HCT116 (cell line): ENCODE data around the gene MBOAT1. TPM values are rescaled to one million over a fixed set of nuclear protein-coding genes. Genes with fewer than 3 reads are reported as not detected.

ENCODE experiments used
- ATAC-seq: fragments of 200-7000 bp; cut with Tn5 transposase; 2 replicates; pipeline ENCODE4 v1.9.1; 2020; ENCODE audit warnings: mild to moderate bottlenecking, moderate library complexity
- BruUV-seq: library from RNA; stranded (reverse); fragments of 400-500 nt; replicated peaks from 2 replicates; lab custom pipeline; 2021; lab: Mats Ljungman, UMichigan
- CTCF ChIA-PET: fragments of 300-600 bp; sonication (Branson Sonifier 250); formaldehyde crosslinking; loops from one replicate; lab custom pipeline; 2021; ENCODE audit warnings: antibody characterized with exemption; lab: Charles Lee
- POLR2A ChIA-PET: fragments of 300-600, 350-600 bp; sonication (Branson Sonifier 250); formaldehyde crosslinking; loops from one replicate; lab custom pipeline; 2021; ENCODE audit warnings: antibody characterized with exemption; lab: Charles Lee
- RAD21 ChIA-PET, 2 experiments: fragments of 300-600 bp; sonication (Branson Sonifier 250); formaldehyde crosslinking; loops; one replicate each; lab custom pipeline; 2023; ENCODE audit warnings: low total read pairs in 2 of 2; ENCODE audit not compliant: uncharacterized antibody in 2 of 2, unreplicated experiment in 2 of 2, low non-redundant PET in 1 of 2; lab: Charles Lee
- DNase-seq: peaks from one replicate; pipeline ENCODE4 v3.0.0-alpha.2; 2010; ENCODE audit warnings: low read depth, low spot score
- H2AFZ ChIP-seq: fragments of 200-600 bp; shearing (Covaris generic), sonication (generic); 2 replicates; pipeline ENCODE4 v1.6.1; 2017; ENCODE audit warnings: low read depth, mixed run types, mixed read lengths, antibody characterized with exemption, low read length; ENCODE audit not compliant: poor library complexity, severe bottlenecking
- H3K27ac ChIP-seq: 2 replicates; pipeline ENCODE4 v1.5.1; 2012; ENCODE audit warnings: low read depth, low read length
- H3K27me3 ChIP-seq: fragments of 200-600 bp; sonication (generic); 2 replicates; pipeline ENCODE4 v1.6.1; 2016; ENCODE audit warnings: mixed run types, low read length, mixed read lengths; ENCODE audit not compliant: insufficient read depth
- H3K36me3 ChIP-seq, 2 experiments: fragments of 200-500 bp in 1 of 2; fragments of 200-600 bp in 1 of 2; sonication (Bioruptor generic) in 1 of 2; sonication (generic) in 1 of 2; 2 replicates each; pipeline versions ENCODE4 v1.5.1 to v1.6.1; 2014 to 2016; ENCODE audit warnings: low read length in 2 of 2, inconsistent platforms in 1 of 2, mixed read lengths in 1 of 2, mixed run types in 1 of 2; ENCODE audit not compliant: insufficient read depth in 2 of 2, control insufficient read depth in 1 of 2
- H3K4me1 ChIP-seq, 2 experiments: fragments of 200-600 bp in 1 of 2; sonication (generic) in 1 of 2; 2 replicates each; pipeline versions ENCODE4 v1.5.1 to v1.6.1; 2012 to 2017; ENCODE audit warnings: low read length in 2 of 2, inconsistent platforms in 1 of 2, mild to moderate bottlenecking in 1 of 2, mixed read lengths in 1 of 2, mixed run types in 1 of 2, moderate library complexity in 1 of 2; ENCODE audit not compliant: insufficient read depth in 2 of 2, control insufficient read depth in 1 of 2
- H3K4me2 ChIP-seq: fragments of 200-600 bp; sonication (generic); 2 replicates; pipeline ENCODE4 v1.6.1; 2017; ENCODE audit warnings: mixed run types, low read length, mixed read lengths
- H3K4me3 ChIP-seq, 2 experiments: fragments of 200-600 bp in 1 of 2; sonication (generic) in 1 of 2; replicated peaks in 1 of 2; 2 replicates each; pipeline ENCODE4 v1.5.1; 2011 to 2016; ENCODE audit warnings: low read length in 2 of 2, control low read depth in 1 of 2, low read depth in 1 of 2, mild to moderate bottlenecking in 1 of 2, mixed read lengths in 1 of 2, mixed run types in 1 of 2
- H3K79me2 ChIP-seq: fragments of 200-600 bp; sonication (generic); 2 replicates; pipeline ENCODE4 v1.6.1; 2017; ENCODE audit warnings: mild to moderate bottlenecking, mixed run types, low read length, moderate library complexity, mixed read lengths; ENCODE audit not compliant: insufficient read depth
- H3K9ac ChIP-seq: fragments of 200-600 bp; sonication (generic); 2 replicates; pipeline ENCODE4 v1.6.1; 2016; ENCODE audit warnings: low read length, mixed read lengths
- H3K9me2 ChIP-seq: fragments of 200-600 bp; sonication (generic), shearing (Covaris generic); 2 replicates; pipeline ENCODE4 v1.6.1; 2017; ENCODE audit warnings: mixed run types, mild to moderate bottlenecking, moderate library complexity; ENCODE audit not compliant: insufficient read depth
- H3K9me3 ChIP-seq, 2 experiments: fragments of 200-500 bp in 1 of 2; fragments of 200-600 bp in 1 of 2; sonication (Bioruptor generic) in 1 of 2; sonication (generic) in 1 of 2; 2 replicates each; pipeline ENCODE4 v1.6.1; 2014 to 2017; ENCODE audit warnings: low read length in 2 of 2, mixed read lengths in 2 of 2, inconsistent platforms in 1 of 2, low read depth in 1 of 2, mild to moderate bottlenecking in 1 of 2, mixed run types in 1 of 2, moderate library complexity in 1 of 2; ENCODE audit not compliant: control insufficient read depth in 1 of 2, insufficient read depth in 1 of 2
- H4K20me1 ChIP-seq: fragments of 200-600 bp; sonication (generic), shearing (Covaris generic); 2 replicates; pipeline ENCODE4 v1.6.1; 2017; ENCODE audit warnings: mixed run types, mild to moderate bottlenecking, moderate library complexity; ENCODE audit not compliant: insufficient read depth
- ATF3 ChIP-seq: IDR thresholded peaks from 2 replicates; pipeline ENCODE4 v1.6.1; 2012
- EGR1 ChIP-seq: IDR thresholded peaks from 2 replicates; pipeline ENCODE4 v1.6.1; 2012; ENCODE audit warnings: low read depth
- ELF1 ChIP-seq: IDR thresholded peaks from 2 replicates; pipeline ENCODE4 v1.6.1; 2012; ENCODE audit warnings: low read depth, borderline replicate concordance
- EZH2phosphoT487 ChIP-seq: fragments of 200-600 bp; IDR thresholded peaks from 2 replicates; pipeline ENCODE4 v1.6.1; 2018; ENCODE audit warnings: antibody characterized with exemption, borderline replicate concordance
- MAX ChIP-seq: IDR thresholded peaks from 2 replicates; pipeline ENCODE4 v1.6.1; 2012
- POLR2AphosphoS5 ChIP-seq: IDR thresholded peaks from 2 replicates; pipeline ENCODE4 v1.6.1; 2011; ENCODE audit warnings: mild to moderate bottlenecking, low read depth, low read length, moderate library complexity
- REST ChIP-seq: IDR thresholded peaks from 2 replicates; pipeline ENCODE4 v1.6.1; 2012; ENCODE audit warnings: low read depth
- SIN3A ChIP-seq: IDR thresholded peaks from 2 replicates; pipeline ENCODE4 v1.6.1; 2012; ENCODE audit warnings: low read depth
- SP1 ChIP-seq: IDR thresholded peaks from 2 replicates; pipeline ENCODE4 v1.6.1; 2012; ENCODE audit warnings: low read depth
- SRF ChIP-seq: IDR thresholded peaks from 2 replicates; pipeline ENCODE4 v1.6.1; 2012; ENCODE audit warnings: low read depth
- TCF7L2 ChIP-seq: IDR thresholded peaks from 2 replicates; pipeline ENCODE4 v1.7.0; 2011; ENCODE audit warnings: borderline replicate concordance, inconsistent platforms; ENCODE audit not compliant: insufficient read depth, insufficient read length; ENCODE audit errors: extremely low read depth
- YY1 ChIP-seq: IDR thresholded peaks from 2 replicates; pipeline ENCODE4 v1.6.1; 2011; ENCODE audit warnings: low read length, low read depth, moderate library complexity, mild to moderate bottlenecking; ENCODE audit not compliant: insufficient replicate concordance; ENCODE audit errors: extremely low read depth
- ZBTB33 ChIP-seq: IDR thresholded peaks from 2 replicates; pipeline ENCODE4 v1.6.1; 2011; ENCODE audit warnings: mild to moderate bottlenecking, low read length, moderate library complexity; ENCODE audit not compliant: insufficient replicate concordance; ENCODE audit errors: extremely low read depth
- intact Hi-C: fragments of 100-400 bp; cut with micrococcal nuclease; formaldehyde crosslinking; loops from 2 replicates; pipeline ENCODE4 v1.10.0; 2022
- total RNA-seq: library from RNA; stranded (reverse); gene quantifications from one replicate; pipeline ENCODE4 v1.2.1, GENCODE V29; 2021; ENCODE audit not compliant: unreplicated experiment

MBOAT1 gene
- total RNA-seq, 1 experiment from 2014 or later = 11.7 TPM

GRCh38 chr6:20112841-20113240 lies 99.4 kb downstream of the MBOAT1 start:
- ATAC-seq (no peak), DNase-seq (no peak)
- H2AFZ ChIP-seq = no peak overlapping the region
- no peak overlapping the region for H3K27ac ChIP-seq
- peaks cover 0 to 6% of the 10 kb centered on the region in 2 experiments; a peak in 1 of 4 replicates for H3K4me1 ChIP-seq
- H3K27me3 ChIP-seq = no peaks in the 10 kb centered on the region
- BruUV-seq = no TSS peak
- intact Hi-C loops = no loop called here
- RAD21 ChIA-PET = no interaction called here
- no peak overlapping the region for H3K4me3 ChIP-seq
- H3K9me3 ChIP-seq = no peaks in the 10 kb centered on the region
- no peak for TF ChIP-seq YY1
- no peak for TF ChIP-seq SIN3A
- TF ChIP-seq EGR1 = no peak
- TF ChIP-seq MAX = no peak
- TF ChIP-seq ZBTB33 = no peak
- no peak for TF ChIP-seq ATF3
- TF ChIP-seq ELF1 = no peak
- no peak for TF ChIP-seq SP1
- TF ChIP-seq POLR2AphosphoS5 = no peak
- no peak for TF ChIP-seq SRF
- TF ChIP-seq EZH2phosphoT487 = no peak
- TF ChIP-seq TCF7L2 = no peak
- no peak for TF ChIP-seq REST
- CTCF ChIA-PET = no interaction called here
- no peaks in the 10 kb centered on the region for H4K20me1 ChIP-seq
- no peak overlapping the region for H3K9ac ChIP-seq
- H3K36me3 ChIP-seq = no peaks in the 10 kb centered on the region
- no peak overlapping the region for H3K4me2 ChIP-seq
- no peaks in the 10 kb centered on the region for H3K9me2 ChIP-seq
- POLR2A ChIA-PET = no interaction called here
- H3K79me2 ChIP-seq = no peaks in the 10 kb centered on the region
